PC-3 (cell line): ENCODE results near the gene PTPRR. TPM values are rescaled to one million over a fixed set of nuclear protein-coding genes. Genes with fewer than 3 reads are reported as not detected.

Experiments used
- ATAC-seq: fragments of 200-7000 bp; cut with Tn5 transposase; 2 replicates; pipeline ENCODE4 v1.9.1; 2020; ENCODE audit warnings: mild to moderate bottlenecking, moderate library complexity
- BruUV-seq: library from RNA; stranded (reverse); fragments of 400-500 nt; replicated peaks from 2 replicates; lab custom pipeline; 2021; lab: Mats Ljungman, UMichigan
- CTCF ChIA-PET: fragments of 300-600 bp; sonication (Branson Sonifier 250); formaldehyde crosslinking; loops from one replicate; lab custom pipeline; 2022; ENCODE audit warnings: antibody characterized with exemption; lab: Charles Lee
- POLR2A ChIA-PET: fragments of 300-600 bp; sonication (Branson Sonifier 250); formaldehyde crosslinking; loops from one replicate; lab custom pipeline; 2022; ENCODE audit warnings: antibody characterized with exemption; ENCODE audit not compliant: unreplicated experiment; lab: Charles Lee
- DNase-seq: peaks from one replicate; pipeline ENCODE4 v3.0.0-alpha.2; 2015
- H2AFZ ChIP-seq: fragments of 300-600 bp; sonication (generic); 2 replicates; pipeline ENCODE4 v1.6.0; 2016; ENCODE audit warnings: antibody characterized with exemption, low read length
- H3F3A ChIP-seq: fragments of 300-600 bp; sonication (generic); one replicate; pipeline ENCODE4 v1.6.0; 2017; ENCODE audit warnings: antibody characterized with exemption, low read length, control low read depth, mild to moderate bottlenecking; ENCODE audit not compliant: unreplicated experiment
- H3K27ac ChIP-seq: fragments of 300-600 bp; sonication (generic); 2 replicates; pipeline ENCODE4 v1.5.1; 2016; ENCODE audit warnings: mild to moderate bottlenecking, low read length
- H3K27me3 ChIP-seq: fragments of 300-600 bp; sonication (generic); 2 replicates; pipeline ENCODE4 v1.6.1; 2016; ENCODE audit warnings: low read length, mixed read lengths
- H3K36me3 ChIP-seq: fragments of 300-600 bp; sonication (generic); 2 replicates; pipeline ENCODE4 v1.6.1; 2016; ENCODE audit warnings: low read depth, mixed run types, low read length, mixed read lengths
- H3K4me1 ChIP-seq: fragments of 300-600 bp; sonication (generic); 2 replicates; pipeline ENCODE4 v1.5.1; 2016; ENCODE audit warnings: low read length; ENCODE audit not compliant: insufficient read depth
- H3K4me2 ChIP-seq: fragments of 300-600 bp; sonication (generic); 2 replicates; pipeline ENCODE4 v1.6.0; 2016; ENCODE audit warnings: low read length
- H3K4me3 ChIP-seq: fragments of 300-600 bp; sonication (generic); 2 replicates; pipeline ENCODE4 v1.5.1; 2016; ENCODE audit warnings: mild to moderate bottlenecking, low read length, mixed read lengths
- H3K79me2 ChIP-seq: fragments of 300-600 bp; sonication (generic); 2 replicates; pipeline ENCODE4 v1.6.1; 2017; ENCODE audit warnings: low read length, mixed read lengths
- H3K9ac ChIP-seq: fragments of 300-600 bp; sonication (generic); 2 replicates; pipeline ENCODE4 v1.6.0; 2016; ENCODE audit warnings: mild to moderate bottlenecking, low read length
- H3K9me2 ChIP-seq: fragments of 300-600 bp; sonication (generic); replicated peaks from 2 replicates; pipeline ENCODE4 v1.6.1; 2016; ENCODE audit warnings: mixed run types, low read length, mixed read lengths
- H3K9me3 ChIP-seq: fragments of 300-600 bp; sonication (generic); 2 replicates; pipeline ENCODE4 v1.6.1; 2016; ENCODE audit warnings: low read length, mixed read lengths
- H4K20me1 ChIP-seq: fragments of 300-600 bp; sonication (generic); 2 replicates; pipeline ENCODE4 v1.6.1; 2016; ENCODE audit warnings: low read length, mixed read lengths
- EZH2 ChIP-seq: fragments of 300-600 bp; sonication (generic); IDR thresholded peaks from one replicate; pipeline ENCODE4 v1.6.1; 2017; ENCODE audit warnings: antibody characterized with exemption, mild to moderate bottlenecking, low read length; ENCODE audit not compliant: unreplicated experiment
- EZH2phosphoT487 ChIP-seq: fragments of 300-600 bp; sonication (generic); IDR thresholded peaks from 2 replicates; pipeline ENCODE4 v1.6.1; 2018; ENCODE audit warnings: mild to moderate bottlenecking, antibody characterized with exemption, low read length, borderline replicate concordance
- intact Hi-C: fragments of 100-400 bp; cut with micrococcal nuclease; formaldehyde crosslinking; loops from 2 replicates; pipeline ENCODE4 v1.9.0; 2023
- total RNA-seq: library from RNA; depleted of rRNA; stranded (reverse); fragments of >200 nt; gene quantifications from 2 replicates; pipeline ENCODE4 v1.2.3, GENCODE V29; 2014
- TF ChIP-seq, protein P1 (sequence below): fragments of 300-600 bp; sonication (generic); conservative IDR thresholded peaks from 2 replicates; pipeline ENCODE4 v1.5.1; 2017; ENCODE audit warnings: antibody characterized with exemption, low read depth, mild to moderate bottlenecking, low read length

PTPRR gene
- total RNA-seq, 1 experiment from 2014 or later = 3.1 TPM

DNA sequence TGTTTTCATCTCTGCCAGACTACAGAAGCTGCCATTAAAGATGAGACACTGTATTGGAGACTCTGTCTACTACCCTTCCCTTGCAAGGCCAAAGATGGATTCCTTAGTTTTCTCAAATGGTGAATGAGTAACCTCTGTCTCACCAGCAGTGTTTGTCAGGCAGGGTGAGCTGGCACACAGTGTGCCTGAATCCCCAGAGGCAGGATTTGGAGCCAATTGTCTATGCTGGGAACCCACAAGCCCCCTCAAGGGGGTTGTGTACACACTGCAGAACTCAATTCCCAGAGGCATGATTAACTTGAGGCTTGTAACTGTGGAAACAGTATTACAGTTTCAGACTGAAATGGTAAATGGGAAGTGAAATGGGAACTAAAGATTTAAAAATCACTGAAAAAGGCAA is 146.5 kb downstream of the PTPRR start:
- Histone ChIP-seq H3K4me3 (peak overlapping the region; percentile 8; the same call in 1 of the 2 replicates), H3K27me3 (no peaks in the 10 kb centered on the region), H3K9me2 (0 out of 2 replicates have a peak, but pooled peaks cover 6% of the 10 kb centered on the region), H3K9ac (peak overlapping the region; percentile 54; the same call in 1 of the 2 replicates), H3K9me3 (no peaks in the 10 kb centered on the region), H3K27ac (peak overlapping the region; percentile 82), H3K4me2 (peak overlapping the region; percentile 42), H3K4me1 (peaks cover 20% of the 10 kb centered on the region), H3K79me2 (no peaks in the 10 kb centered on the region), H2AFZ (peak overlapping the region; percentile 60), H4K20me1 (no peaks in the 10 kb centered on the region), H3F3A (no peaks in the 10 kb centered on the region), H3K36me3 (no peaks in the 10 kb centered on the region)
- ATAC-seq = peak; percentile 97
- peak; percentile 93 for DNase-seq
- BruUV-seq = no TSS peak
- CTCF ChIA-PET = interaction anchor here (0.7 kb wide), 1 partner anchor 40 kb away, joined by 3 read pairs; no protein-coding TSS in a partner anchor
- no peak for TF ChIP-seq EZH2
- TF ChIP-seq EZH2phosphoT487 = no peak
- TF ChIP-seq, protein P1, sequence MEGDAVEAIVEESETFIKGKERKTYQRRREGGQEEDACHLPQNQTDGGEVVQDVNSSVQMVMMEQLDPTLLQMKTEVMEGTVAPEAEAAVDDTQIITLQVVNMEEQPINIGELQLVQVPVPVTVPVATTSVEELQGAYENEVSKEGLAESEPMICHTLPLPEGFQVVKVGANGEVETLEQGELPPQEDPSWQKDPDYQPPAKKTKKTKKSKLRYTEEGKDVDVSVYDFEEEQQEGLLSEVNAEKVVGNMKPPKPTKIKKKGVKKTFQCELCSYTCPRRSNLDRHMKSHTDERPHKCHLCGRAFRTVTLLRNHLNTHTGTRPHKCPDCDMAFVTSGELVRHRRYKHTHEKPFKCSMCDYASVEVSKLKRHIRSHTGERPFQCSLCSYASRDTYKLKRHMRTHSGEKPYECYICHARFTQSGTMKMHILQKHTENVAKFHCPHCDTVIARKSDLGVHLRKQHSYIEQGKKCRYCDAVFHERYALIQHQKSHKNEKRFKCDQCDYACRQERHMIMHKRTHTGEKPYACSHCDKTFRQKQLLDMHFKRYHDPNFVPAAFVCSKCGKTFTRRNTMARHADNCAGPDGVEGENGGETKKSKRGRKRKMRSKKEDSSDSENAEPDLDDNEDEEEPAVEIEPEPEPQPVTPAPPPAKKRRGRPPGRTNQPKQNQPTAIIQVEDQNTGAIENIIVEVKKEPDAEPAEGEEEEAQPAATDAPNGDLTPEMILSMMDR = no peak
- POLR2A ChIA-PET = interaction anchor here (0.5 kb wide), 1 partner anchor 67 kb away, joined by 3 read pairs; no protein-coding TSS in a partner anchor
- intact Hi-C loops = no loop called here

DNA sequence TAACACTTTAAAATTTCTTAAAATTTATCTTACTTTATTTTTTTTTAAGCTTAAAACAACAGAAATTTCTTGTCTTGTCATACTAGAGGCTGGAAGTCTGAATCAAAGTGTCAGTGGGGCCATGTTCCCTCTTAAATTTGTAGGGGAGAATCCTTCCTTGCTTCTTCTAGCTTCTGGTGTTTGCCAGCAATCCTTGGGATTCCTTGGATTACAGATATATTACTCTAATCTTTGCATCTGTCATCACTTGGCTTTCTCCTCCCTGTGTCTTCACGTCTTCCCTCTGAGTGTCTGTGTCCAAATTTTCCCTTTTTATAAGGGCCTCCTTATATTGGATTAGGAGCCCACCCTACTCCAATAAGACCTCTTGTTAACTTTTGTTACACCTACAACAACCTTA is 147.7 kb downstream of the PTPRR start:
- DNase-seq (no peak), ATAC-seq (no peak)
- Histone ChIP-seq H3K4me2 (no peak overlapping the region), H3F3A (no peaks in the 10 kb centered on the region), H3K36me3 (no peaks in the 10 kb centered on the region), H4K20me1 (no peaks in the 10 kb centered on the region), H3K9me2 (0 out of 2 replicates have a peak, but pooled peaks cover 6% of the 10 kb centered on the region), H3K4me3 (no peak overlapping the region), H3K27ac (no peak overlapping the region; the same call in 1 of the 2 replicates), H3K79me2 (no peaks in the 10 kb centered on the region), H3K4me1 (peaks cover 20% of the 10 kb centered on the region), H3K9me3 (no peaks in the 10 kb centered on the region), H3K9ac (no peak overlapping the region), H2AFZ (peak overlapping the region; percentile 60; the same call in 1 of the 2 replicates), H3K27me3 (no peaks in the 10 kb centered on the region)
- intact Hi-C loops = no loop called here
- BruUV-seq = no TSS peak
- CTCF ChIA-PET = no interaction called here
- no peak for TF ChIP-seq EZH2
- TF ChIP-seq, protein P1 = no peak
- no peak for TF ChIP-seq EZH2phosphoT487
- POLR2A ChIA-PET = no interaction called here

DNA sequence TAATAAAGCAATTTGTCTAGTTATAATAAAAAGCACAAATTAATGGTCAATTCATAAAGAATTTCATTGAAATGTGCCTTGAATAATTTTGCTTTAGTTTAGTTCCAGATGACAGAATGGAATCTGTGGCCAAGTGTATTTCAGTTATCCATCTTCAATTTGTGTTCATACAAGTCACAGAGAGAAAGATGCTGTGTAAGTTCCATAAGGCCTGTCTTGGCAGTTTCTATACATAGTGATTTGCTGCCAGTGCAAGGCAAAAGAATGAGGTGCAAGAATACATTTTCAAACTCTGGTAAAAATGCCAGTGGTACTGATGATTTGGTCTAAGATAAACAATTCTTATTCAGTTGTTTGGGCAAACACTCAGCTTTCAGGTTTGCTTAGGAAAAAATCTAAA is 149.0 kb downstream of the PTPRR start:
- CTCF ChIA-PET = no interaction called here
- Histone ChIP-seq H3K79me2 (no peaks in the 10 kb centered on the region), H3K4me1 (peaks cover 20% of the 10 kb centered on the region), H3K4me2 (no peak overlapping the region), H3K9me2 (0 out of 2 replicates have a peak, but pooled peaks cover 6% of the 10 kb centered on the region), H3K36me3 (no peaks in the 10 kb centered on the region), H3F3A (no peaks in the 10 kb centered on the region), H2AFZ (no peak overlapping the region), H3K27me3 (no peaks in the 10 kb centered on the region), H3K9me3 (no peaks in the 10 kb centered on the region), H3K4me3 (no peak overlapping the region), H4K20me1 (no peaks in the 10 kb centered on the region), H3K27ac (no peak overlapping the region), H3K9ac (no peak overlapping the region)
- no peak for DNase-seq
- no peak for ATAC-seq
- POLR2A ChIA-PET = no interaction called here
- no TSS peak for BruUV-seq
- intact Hi-C loops = no loop called here
- TF ChIP-seq EZH2phosphoT487 (no peak), EZH2 (no peak)
- TF ChIP-seq, protein P1 = no peak
